HG03280 (cell line): ENCODE results near the gene TRMT112.
"Not testable (repeated sequence)": the region's sequence is repeated elsewhere in the genome, so short reads cannot be mapped to it uniquely, and the experiment has no call there.

ENCODE experiments used
- ATAC-seq: cut with Tn5 transposase; IDR thresholded peaks from one replicate; pipeline ENCODE4 v1.9.1; 2021; ENCODE audit warnings: mild to moderate bottlenecking, moderate library complexity; ENCODE audit not compliant: unreplicated experiment

Gene TRMT112

GRCh38 chr11:64313491-64314145, 3.7 kb downstream of the TRMT112 start:
- no peak for ATAC-seq

- ATAC-seq: no peak
Measured at GRCh38 chr11:64312947-64313346, 4.4 kb downstream of the TRMT112 start.

- ATAC-seq: not testable (repeated sequence)
Measured at GRCh38 chr11:64307795-64308194, 9.6 kb downstream of the TRMT112 start.

GRCh38 chr11:64306876-64307622, 10.3 kb downstream of the TRMT112 start:
- no peak for ATAC-seq

- no peak for ATAC-seq
Measured at GRCh38 chr11:64306563-64306875, 10.8 kb downstream of the TRMT112 start.

GRCh38 chr11:64305691-64306562, 11.4 kb downstream of the TRMT112 start:
- ATAC-seq: peak; percentile 28

- peak; percentile 70 for ATAC-seq
Measured at GRCh38 chr11:64305075-64305690, 12.2 kb downstream of the TRMT112 start, which contains the start of gene ESRRA. Gene ESRRA (plus strand): TSS chr11:64305524. CDS start chr11:64307180, 1,656 bp downstream.

- peak; percentile 28 for ATAC-seq
Measured at GRCh38 chr11:64304316-64305072, 12.9 kb downstream of the TRMT112 start.

- no peak for ATAC-seq
Measured at GRCh38 chr11:64304032-64304315, 13.4 kb downstream of the TRMT112 start.

- no peak for ATAC-seq
Measured at GRCh38 chr11:64303109-64304031, 14.0 kb downstream of the TRMT112 start.

GRCh38 chr11:64299847-64300648, 17.3 kb downstream of the TRMT112 start, which contains the start of gene CATSPERZ:
Gene CATSPERZ (plus strand): TSS chr11:64300358. CDS start chr11:64300411, 53 bp downstream.
- no peak for ATAC-seq

GRCh38 chr11:64298966-64299846, 18.2 kb downstream of the TRMT112 start:
- ATAC-seq: no peak

- no peak for ATAC-seq
Measured at GRCh38 chr11:64297699-64298358, 19.5 kb downstream of the TRMT112 start.

- ATAC-seq: no peak
Measured at GRCh38 chr11:64296830-64297698, 20.3 kb downstream of the TRMT112 start.

- no peak for ATAC-seq
Measured at GRCh38 chr11:64296236-64296635, 21.1 kb downstream of the TRMT112 start.

- ATAC-seq: no peak
Measured at GRCh38 chr11:64295760-64296159, 21.6 kb downstream of the TRMT112 start.
